Inflammatory macrophage (primary cell): ENCODE data around the gene KCTD8.

ENCODE experiments used
- DNase-seq, 2 donors: peaks; one replicate each; pipeline ENCODE4 v3.0.0-alpha.2; 2020 to 2022
- total RNA-seq, 18 experiments: gene quantifications; one replicate each; lab custom pipeline; 2026; ENCODE audit warnings: mixed read lengths in 6 of 18, inconsistent platforms in 2 of 18; lab: John Stamatoyannopoulos, UW

The KCTD8 gene
- total RNA-seq = 0 to 0.07 (median 0) reads per million in 18 experiments

GRCh38 chr4:44448521-44449461 is at the start of gene KCTD8:
Gene KCTD8, minus strand, starts transcription at chr4:44448809.
- DNase-seq = peak; percentile 27 to 42

- no peak for DNase-seq
Observed at GRCh38 chr4:44494810-44495701, 46.4 kb upstream of the KCTD8 start.

DNA sequence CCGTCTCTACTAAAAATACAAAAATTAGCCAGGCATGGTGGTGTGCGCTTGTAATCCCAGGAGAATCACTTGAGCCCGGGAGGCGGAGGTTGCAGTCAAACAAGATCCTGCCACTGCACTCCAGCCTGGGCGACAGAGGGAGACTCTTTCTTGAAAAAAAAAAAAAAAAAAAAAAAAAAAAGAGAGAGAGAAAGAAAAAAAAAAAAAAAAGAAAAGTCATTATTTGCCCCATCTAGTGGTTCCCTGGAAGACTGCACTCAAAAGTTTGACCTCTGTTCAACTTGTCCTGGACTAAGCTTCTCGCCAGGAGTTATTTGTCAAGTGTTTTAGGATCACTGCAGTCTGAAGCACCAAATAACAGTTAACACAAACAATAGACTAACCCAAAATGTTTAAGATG is 45.3 kb upstream of the KCTD8 start:
- DNase-seq = no peak

DNA sequence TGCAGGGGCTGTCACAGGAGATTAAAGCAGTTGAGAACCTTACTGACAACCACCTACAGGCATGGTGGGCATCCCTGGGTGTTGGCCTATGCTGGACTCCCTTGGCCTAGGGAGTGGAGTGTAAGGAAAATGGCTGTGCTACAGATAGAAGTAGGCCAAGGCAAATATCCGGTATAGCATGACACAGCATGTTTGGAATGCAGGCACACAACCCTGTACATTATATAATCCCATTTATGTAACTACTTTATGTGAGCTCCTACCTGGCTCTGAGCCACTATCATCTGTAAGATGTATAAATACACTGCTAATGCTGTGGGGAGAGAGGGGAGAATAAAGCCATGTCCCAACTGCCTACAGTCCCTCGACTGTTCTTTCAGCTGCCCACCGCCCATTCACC is 38.7 kb upstream of the KCTD8 start:
- no peak for DNase-seq

- no peak for DNase-seq
Observed at GRCh38 chr4:44479731-44480130, 31.1 kb upstream of the KCTD8 start.

GRCh38 chr4:44462259-44462658 is 13.7 kb upstream of the KCTD8 start:
- DNase-seq = no peak

GRCh38 chr4:44447563-44448504 is 775 bp downstream of the KCTD8 start:
- DNase-seq = no peak

- no peak for DNase-seq
Observed at GRCh38 chr4:44446801-44447562, 1.6 kb downstream of the KCTD8 start.

DNA sequence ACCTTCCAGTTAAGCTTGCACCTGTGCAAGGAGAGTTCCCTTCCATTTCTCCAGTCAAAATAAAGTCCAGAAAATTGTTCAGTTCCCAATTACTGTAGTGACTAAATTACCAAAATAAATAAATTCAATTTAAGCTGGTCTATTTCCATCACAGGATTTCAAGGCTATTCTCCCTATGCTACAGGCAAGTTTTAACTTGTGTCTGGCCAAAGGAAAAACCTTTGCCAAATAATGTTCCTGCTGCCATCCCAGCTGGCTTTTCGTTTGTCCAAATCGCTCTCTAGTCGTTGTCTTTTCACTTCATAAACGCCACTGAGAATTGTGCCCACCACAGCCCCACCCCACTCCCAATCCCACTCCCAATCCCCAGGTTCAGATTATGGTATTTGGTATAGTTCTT is 2.4 kb downstream of the KCTD8 start:
- DNase-seq = no peak

DNA sequence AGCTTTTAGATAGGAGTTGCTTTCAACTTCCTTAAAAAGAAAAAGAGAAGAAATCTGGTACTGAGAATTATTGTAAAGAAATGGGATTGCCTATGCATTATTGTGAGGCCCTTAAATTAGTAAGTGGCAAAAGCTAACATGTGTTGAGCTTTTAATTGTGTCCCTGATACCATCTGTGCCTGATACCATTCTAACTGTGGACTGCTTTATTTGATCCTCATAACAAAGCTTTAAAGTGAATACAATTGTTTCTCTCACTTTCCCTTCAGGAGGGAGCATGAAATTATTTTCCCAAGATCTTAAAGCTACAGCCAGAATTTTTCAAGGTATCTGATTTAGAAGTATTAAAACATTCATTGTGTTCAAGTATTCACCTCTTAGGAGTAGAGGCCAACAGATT is 9.9 kb downstream of the KCTD8 start:
- DNase-seq = no peak

GRCh38 chr4:44434247-44434646 is 14.4 kb downstream of the KCTD8 start:
- DNase-seq = no peak

- no peak for DNase-seq
Observed at GRCh38 chr4:44425614-44426208, 22.9 kb downstream of the KCTD8 start.

GRCh38 chr4:44422912-44423311 is 25.7 kb downstream of the KCTD8 start:
- DNase-seq = no peak

- no peak for DNase-seq
Observed at GRCh38 chr4:44421330-44422065, 27.1 kb downstream of the KCTD8 start.

DNA sequence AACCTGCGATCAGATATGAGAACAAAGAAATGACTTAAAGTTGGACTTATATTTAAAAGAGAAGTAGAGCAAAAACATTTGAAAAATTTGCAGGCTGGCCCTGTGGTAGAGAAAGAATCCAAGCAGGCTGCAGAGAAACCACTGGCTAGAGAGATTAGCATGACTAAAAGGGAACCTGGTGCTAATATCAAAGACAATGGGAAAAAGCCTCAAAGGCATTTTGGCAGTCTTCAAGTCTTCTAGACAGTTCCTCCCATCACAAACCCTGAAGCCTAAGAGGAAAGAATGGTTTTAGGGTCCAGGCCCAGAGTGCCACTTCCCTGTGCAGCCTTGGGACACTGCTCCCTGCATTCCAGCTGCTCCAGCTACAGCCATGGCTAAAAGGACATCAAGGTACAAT is 33.4 kb downstream of the KCTD8 start:
- DNase-seq = no peak

GRCh38 chr4:44368413-44369167 is 80.0 kb downstream of the KCTD8 start:
- DNase-seq = no peak

- DNase-seq = no peak
Observed at GRCh38 chr4:44354172-44354571, 94.4 kb downstream of the KCTD8 start.

- no peak for DNase-seq
Observed at GRCh38 chr4:44351069-44351468, 97.5 kb downstream of the KCTD8 start.

GRCh38 chr4:44342800-44343199 is 105.8 kb downstream of the KCTD8 start:
- DNase-seq = no peak

DNA sequence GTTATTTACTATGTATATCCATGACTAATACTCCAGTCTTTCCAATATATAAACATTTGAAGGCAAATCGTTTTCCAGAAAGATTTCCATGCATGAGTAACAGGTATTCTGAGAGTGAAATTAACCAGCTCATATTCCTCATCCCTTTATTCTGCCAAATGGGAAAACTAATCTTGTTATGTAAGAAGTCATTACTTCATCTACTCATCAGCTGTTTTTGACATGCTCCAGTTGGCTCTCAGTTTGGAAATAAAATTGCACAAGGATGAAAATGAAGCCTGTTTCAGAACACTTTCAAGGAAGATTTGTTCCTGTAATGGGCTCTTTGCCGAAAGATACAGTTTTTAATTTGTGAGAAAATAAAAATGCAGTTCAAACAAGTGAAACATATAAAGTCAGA is 121.9 kb downstream of the KCTD8 start:
- DNase-seq = no peak
